Neural cell (in vitro differentiated cells): ENCODE results near the gene OLFML2B. TPM values are rescaled to one million over a fixed set of nuclear protein-coding genes. Genes with fewer than 3 reads are reported as not detected.

Experiments used
- H2AFZ ChIP-seq: fragments of 200-600, 300-800 bp; sonication (generic), shearing (Covaris generic); 2 replicates; pipeline ENCODE4 v1.6.0; 2014; ENCODE audit warnings: low read depth, mild to moderate bottlenecking, antibody characterized with exemption, low read length, moderate library complexity
- H3F3A ChIP-seq: fragments of 200-600 bp; shearing (Covaris generic); 2 replicates; pipeline ENCODE4 v1.6.1; 2016; ENCODE audit warnings: mild to moderate bottlenecking, moderate library complexity, mixed read lengths, antibody characterized with exemption, low read length; ENCODE audit not compliant: insufficient read depth, poor library complexity, severe bottlenecking
- H3K27ac ChIP-seq: fragments of 200-600, 300-800 bp; sonication (generic), shearing (Covaris generic); 2 replicates; pipeline ENCODE4 v1.5.1; 2014; ENCODE audit warnings: mild to moderate bottlenecking, low read length, moderate library complexity
- H3K27me3 ChIP-seq: fragments of 300-800, 200-600 bp; sonication (generic), shearing (Covaris generic); 2 replicates; pipeline ENCODE4 v1.6.0; 2014; ENCODE audit warnings: mild to moderate bottlenecking, low read depth, low read length, moderate library complexity; ENCODE audit not compliant: insufficient read depth
- H3K36me3 ChIP-seq: fragments of 300-800, 200-600 bp; sonication (generic), shearing (Covaris generic); 2 replicates; pipeline ENCODE4 v1.5.1; 2014; ENCODE audit warnings: mild to moderate bottlenecking, antibody characterized with exemption, low read length, moderate library complexity; ENCODE audit not compliant: insufficient read depth
- H3K4me2 ChIP-seq: fragments of 300-800, 200-600 bp; sonication (generic), shearing (Covaris generic); 2 replicates; pipeline ENCODE4 v1.6.0; 2014; ENCODE audit warnings: mild to moderate bottlenecking, low read length
- H3K4me3 ChIP-seq: fragments of 300-800, 200-600 bp; sonication (generic), shearing (Covaris generic); 2 replicates; pipeline ENCODE4 v1.5.1; 2014; ENCODE audit warnings: mild to moderate bottlenecking, low read length, moderate library complexity
- H3K79me2 ChIP-seq: fragments of 200-600 bp; shearing (Covaris generic); replicated peaks from 2 replicates; pipeline ENCODE4 v1.6.0; 2014; ENCODE audit warnings: mild to moderate bottlenecking, low read length, moderate library complexity; ENCODE audit not compliant: insufficient read depth
- H3K9ac ChIP-seq: fragments of 300-800, 200-600 bp; sonication (generic), shearing (Covaris generic); 2 replicates; pipeline ENCODE4 v1.6.1; 2016; ENCODE audit warnings: mild to moderate bottlenecking, low read length, mixed read lengths
- H3K9me2 ChIP-seq: fragments of 200-600 bp; shearing (Covaris generic); 2 replicates; pipeline ENCODE4 v1.6.1; 2016; ENCODE audit warnings: mild to moderate bottlenecking, low read length, mixed read lengths; ENCODE audit not compliant: insufficient read depth
- H3K9me3 ChIP-seq: fragments of 200-600, 300-800 bp; sonication (generic), shearing (Covaris generic); 2 replicates; pipeline ENCODE4 v1.6.1; 2016; ENCODE audit warnings: mild to moderate bottlenecking, mixed run types, low read length, moderate library complexity, mixed read lengths
- H4K20me1 ChIP-seq: fragments of 200-600 bp; shearing (Covaris generic); 2 replicates; pipeline ENCODE4 v1.6.1; 2016; ENCODE audit warnings: mild to moderate bottlenecking, mixed run types; ENCODE audit not compliant: insufficient read depth
- EP300 ChIP-seq: fragments of 450-650 bp; conservative IDR thresholded peaks from 2 replicates; pipeline ENCODE4 v1.6.1; 2014; ENCODE audit warnings: antibody characterized with exemption, mild to moderate bottlenecking, moderate library complexity; ENCODE audit not compliant: poor library complexity, severe bottlenecking
- EZH2 ChIP-seq: fragments of 200-600, 300-800 bp; shearing (Covaris generic), sonication (generic); IDR thresholded peaks from 2 replicates; pipeline ENCODE4 v1.6.1; 2014; ENCODE audit warnings: antibody characterized with exemption, low read length, borderline replicate concordance, mild to moderate bottlenecking; ENCODE audit not compliant: insufficient read depth, poor library complexity, severe bottlenecking
- MXI1 ChIP-seq: fragments of 450-650 bp; conservative IDR thresholded peaks from 2 replicates; pipeline ENCODE4 v1.6.1; 2014; ENCODE audit warnings: antibody characterized with exemption, mild to moderate bottlenecking; ENCODE audit not compliant: poor library complexity, severe bottlenecking
- POLR2AphosphoS5 ChIP-seq: IDR thresholded peaks from 2 replicates; pipeline ENCODE4 v1.6.1; 2012
- RAD21 ChIP-seq: fragments of 450-650 bp; conservative IDR thresholded peaks from 2 replicates; pipeline ENCODE4 v1.6.1; 2014; ENCODE audit warnings: antibody characterized with exemption, mild to moderate bottlenecking, moderate library complexity
- REST ChIP-seq: IDR thresholded peaks from 2 replicates; pipeline ENCODE4 v1.6.1; 2012; ENCODE audit warnings: borderline replicate concordance
- SMC3 ChIP-seq: fragments of 450-650 bp; conservative IDR thresholded peaks from 2 replicates; pipeline ENCODE4 v1.6.1; 2014; ENCODE audit warnings: antibody characterized with exemption, mild to moderate bottlenecking, moderate library complexity; ENCODE audit not compliant: poor library complexity
- TAF1 ChIP-seq: IDR thresholded peaks from 2 replicates; pipeline ENCODE4 v1.6.1; 2012; ENCODE audit warnings: low read depth
- polyA plus RNA-seq: library from polyadenylated mRNA; depleted of rRNA; stranded (reverse); fragments of >200 nt; gene quantifications from 2 replicates; pipeline ENCODE4 v1.2.3, GENCODE V29; 2014
- TF ChIP-seq, protein P1 (sequence below): fragments of 450-650 bp; IDR thresholded peaks from 2 replicates; pipeline ENCODE4 v1.5.1; 2014; ENCODE audit warnings: antibody characterized with exemption, mild to moderate bottlenecking, moderate library complexity; ENCODE audit not compliant: poor library complexity, severe bottlenecking

Gene OLFML2B
- polyA plus RNA-seq, 1 donor from 2014 or later: 0.78 TPM

DNA sequence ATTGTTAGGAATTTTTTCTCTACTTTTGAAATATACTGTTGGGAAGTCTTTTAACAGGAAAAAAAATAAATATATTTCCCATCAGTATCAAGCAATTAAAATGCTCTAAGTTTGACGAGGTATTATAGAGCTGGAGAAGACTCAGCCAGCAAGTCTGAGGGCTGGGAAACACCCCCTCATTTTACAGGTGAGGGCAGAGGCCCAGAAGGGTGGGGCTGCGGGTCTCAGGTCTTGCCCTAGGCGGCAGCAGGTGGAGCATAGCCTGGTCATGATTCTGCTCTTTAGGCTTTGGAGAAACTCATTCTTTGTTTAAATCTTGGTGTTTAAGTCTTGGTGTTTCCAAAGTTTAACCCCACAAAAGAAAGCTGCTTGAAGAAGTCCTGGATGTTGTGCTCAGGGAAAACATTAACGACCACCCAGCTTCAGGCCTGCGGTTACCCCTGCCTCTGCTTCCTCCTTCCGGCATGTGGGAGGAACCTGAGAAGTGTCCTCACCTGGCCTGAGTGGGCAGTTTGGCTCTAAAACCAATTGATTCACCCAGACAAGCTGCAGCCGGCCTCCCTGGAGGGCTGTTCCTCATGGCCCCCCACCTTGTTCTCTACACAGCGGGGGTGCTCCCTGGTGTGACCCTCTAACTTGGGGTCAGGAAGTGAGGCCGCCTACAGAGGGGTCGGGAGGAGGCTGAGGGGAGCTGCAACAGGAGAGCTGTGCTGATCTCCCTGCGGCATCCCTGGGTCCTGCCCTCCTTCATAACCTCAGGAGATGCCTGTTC lies 41.7 kb downstream of the OLFML2B start:
- no peak overlapping the region for H3K4me3 ChIP-seq

DNA sequence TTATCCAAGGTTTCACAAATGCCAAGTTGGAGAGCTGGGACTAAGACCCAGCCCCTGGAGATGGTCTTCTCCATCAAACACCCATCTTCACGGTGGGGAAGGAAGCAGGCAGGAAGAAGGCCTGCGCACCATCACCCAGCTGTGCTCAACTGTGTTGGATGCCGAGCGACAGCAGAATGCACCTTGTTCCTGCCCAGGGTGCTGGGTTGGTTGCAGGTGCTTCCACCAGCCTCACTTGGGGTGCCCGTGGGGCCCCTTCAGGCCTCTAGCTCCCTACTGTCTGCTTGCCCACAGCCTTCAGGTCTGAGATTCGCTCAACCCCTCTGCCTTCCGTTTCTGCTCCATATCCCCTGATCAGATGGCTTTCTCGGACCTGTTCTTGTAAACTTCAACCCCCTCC lies 42.5 kb downstream of the OLFML2B start:
- H3K4me3 ChIP-seq: no peak overlapping the region
- H3F3A ChIP-seq: no peaks in the 10 kb centered on the region
- no peaks in the 10 kb centered on the region for H3K9me2 ChIP-seq
- no peak overlapping the region for H2AFZ ChIP-seq
- H3K9ac ChIP-seq: no peak overlapping the region
- no peaks in the 10 kb centered on the region for H3K9me3 ChIP-seq
- H3K79me2 ChIP-seq: no peaks in the 10 kb centered on the region
- H3K27ac ChIP-seq: no peak overlapping the region
- H3K4me2 ChIP-seq: no peak overlapping the region
- H4K20me1 ChIP-seq: no peaks in the 10 kb centered on the region
- H3K36me3 ChIP-seq: no peaks in the 10 kb centered on the region
- H3K27me3 ChIP-seq: no peaks in the 10 kb centered on the region
- TF ChIP-seq EP300: no peak
- TF ChIP-seq EZH2: no peak
- TF ChIP-seq MXI1: no peak
- no peak for TF ChIP-seq RAD21
- no peak for TF ChIP-seq REST
- TF ChIP-seq, protein P1, sequence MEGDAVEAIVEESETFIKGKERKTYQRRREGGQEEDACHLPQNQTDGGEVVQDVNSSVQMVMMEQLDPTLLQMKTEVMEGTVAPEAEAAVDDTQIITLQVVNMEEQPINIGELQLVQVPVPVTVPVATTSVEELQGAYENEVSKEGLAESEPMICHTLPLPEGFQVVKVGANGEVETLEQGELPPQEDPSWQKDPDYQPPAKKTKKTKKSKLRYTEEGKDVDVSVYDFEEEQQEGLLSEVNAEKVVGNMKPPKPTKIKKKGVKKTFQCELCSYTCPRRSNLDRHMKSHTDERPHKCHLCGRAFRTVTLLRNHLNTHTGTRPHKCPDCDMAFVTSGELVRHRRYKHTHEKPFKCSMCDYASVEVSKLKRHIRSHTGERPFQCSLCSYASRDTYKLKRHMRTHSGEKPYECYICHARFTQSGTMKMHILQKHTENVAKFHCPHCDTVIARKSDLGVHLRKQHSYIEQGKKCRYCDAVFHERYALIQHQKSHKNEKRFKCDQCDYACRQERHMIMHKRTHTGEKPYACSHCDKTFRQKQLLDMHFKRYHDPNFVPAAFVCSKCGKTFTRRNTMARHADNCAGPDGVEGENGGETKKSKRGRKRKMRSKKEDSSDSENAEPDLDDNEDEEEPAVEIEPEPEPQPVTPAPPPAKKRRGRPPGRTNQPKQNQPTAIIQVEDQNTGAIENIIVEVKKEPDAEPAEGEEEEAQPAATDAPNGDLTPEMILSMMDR: no peak

More for the DNA sequence above, 41.7 kb downstream of the OLFML2B start:
- Histone ChIP-seq H2AFZ (no peak overlapping the region), H3K4me2 (no peak overlapping the region), H4K20me1 (no peaks in the 10 kb centered on the region), H3K36me3 (no peaks in the 10 kb centered on the region), H3K27ac (no peak overlapping the region), H3K9ac (no peak overlapping the region), H3K9me3 (no peaks in the 10 kb centered on the region), H3K9me2 (no peaks in the 10 kb centered on the region), H3F3A (no peaks in the 10 kb centered on the region), H3K79me2 (no peaks in the 10 kb centered on the region), H3K27me3 (no peaks in the 10 kb centered on the region)
- TF ChIP-seq TAF1: no peak
- no peak for TF ChIP-seq MXI1
- TF ChIP-seq, protein P1: no peak
- no peak for TF ChIP-seq EZH2
- no peak for TF ChIP-seq SMC3
- TF ChIP-seq POLR2AphosphoS5: no peak
- TF ChIP-seq RAD21: no peak
- TF ChIP-seq REST: no peak
- TF ChIP-seq EP300: no peak
